ENCODE results near the gene SPATS2.
"Not testable (repeated sequence)": the region's sequence is repeated elsewhere in the genome, so short reads cannot be mapped to it uniquely, and the experiment has no call there.

SPATS2 gene

GRCh38 chr12:49512546-49512945, 145.3 kb downstream of the SPATS2 start:
- no peak for DNase-seq (ENCODE audit: low read depth in 2 of 2)

- DNase-seq (ENCODE audit: low read depth in 2 of 2) = no peak
Observed at GRCh38 chr12:49515266-49515665, 148.0 kb downstream of the SPATS2 start.

- no peak for DNase-seq (ENCODE audit: low read depth in 2 of 2)
Observed at GRCh38 chr12:49518914-49519573, 151.8 kb downstream of the SPATS2 start.

DNA sequence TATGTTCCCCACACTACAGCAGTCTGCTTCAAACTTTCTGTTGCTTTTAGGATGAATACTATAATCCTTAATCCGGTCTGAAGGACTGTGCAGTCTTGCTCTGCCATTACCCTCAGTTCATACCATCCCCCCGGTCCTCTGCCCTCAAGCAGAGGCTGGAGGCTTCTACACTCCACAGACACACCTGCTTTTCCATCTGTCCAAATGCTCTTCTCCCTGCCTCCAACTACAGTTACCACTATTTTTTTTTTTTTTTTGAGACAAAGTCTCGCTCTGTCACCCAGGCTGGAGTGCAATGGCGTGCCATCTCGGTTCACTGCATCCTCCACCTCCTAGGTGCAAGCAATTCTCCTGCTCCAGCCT, 152.3 kb downstream of the SPATS2 start:
- DNase-seq (ENCODE audit: low read depth in 2 of 2) = no peak

DNA sequence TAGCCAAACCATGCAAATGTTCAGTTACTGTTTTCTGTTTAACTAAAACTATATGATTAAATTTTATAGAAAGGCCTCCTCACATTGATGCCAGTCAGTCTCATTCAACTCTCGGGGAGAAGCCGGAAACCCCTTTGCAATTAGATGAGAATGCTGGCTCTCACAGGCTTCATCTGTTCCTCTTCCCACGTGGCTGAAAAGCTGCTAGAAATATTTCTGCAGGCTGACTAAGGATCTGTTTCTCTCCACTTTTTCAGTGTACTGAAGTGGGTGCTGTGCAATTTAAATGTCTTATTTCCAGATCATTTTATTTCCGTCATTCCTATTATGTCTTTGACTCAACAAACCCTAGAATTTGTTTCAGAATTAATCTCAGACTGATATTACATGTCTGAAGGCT, 154.1 kb downstream of the SPATS2 start:
- DNase-seq (ENCODE audit: low read depth in 2 of 2) = no peak

DNA sequence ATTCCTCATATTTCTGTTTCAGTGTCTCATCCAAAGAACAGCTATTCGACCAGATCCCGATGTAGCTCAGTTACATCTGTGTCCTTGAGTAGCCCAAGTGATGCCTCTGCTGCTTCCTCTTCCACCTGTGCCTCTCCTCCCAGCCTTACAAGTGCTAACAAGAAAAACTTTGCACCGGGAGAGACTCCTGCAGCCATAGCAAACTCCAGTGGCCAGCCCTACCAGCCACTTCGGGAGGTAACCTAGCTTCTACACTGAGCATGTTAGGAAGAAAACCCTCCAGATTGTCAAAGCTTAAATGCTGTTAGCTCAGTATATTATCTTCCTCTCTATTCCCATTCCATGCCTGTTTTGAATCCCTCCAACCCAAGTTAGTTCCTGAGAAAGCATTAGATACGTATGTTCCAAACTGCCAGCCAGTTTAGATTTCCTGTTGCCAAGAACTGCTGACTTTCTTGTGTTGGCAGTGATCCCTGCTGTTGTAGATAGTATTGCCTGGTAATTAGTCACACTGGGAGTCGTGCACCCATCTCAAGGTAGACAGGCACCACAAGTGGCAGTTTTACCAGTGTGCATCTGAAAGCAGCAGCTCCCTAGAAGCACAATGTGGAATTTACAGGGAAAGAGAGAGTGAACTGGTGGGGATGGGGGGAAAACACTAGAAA, 157.5 kb downstream of the SPATS2 start:
- no peak for DNase-seq (ENCODE audit: low read depth in 2 of 2)

- no peak for DNase-seq (ENCODE audit: low read depth in 2 of 2)
Observed at GRCh38 chr12:49525942-49526341, 158.7 kb downstream of the SPATS2 start.

DNA sequence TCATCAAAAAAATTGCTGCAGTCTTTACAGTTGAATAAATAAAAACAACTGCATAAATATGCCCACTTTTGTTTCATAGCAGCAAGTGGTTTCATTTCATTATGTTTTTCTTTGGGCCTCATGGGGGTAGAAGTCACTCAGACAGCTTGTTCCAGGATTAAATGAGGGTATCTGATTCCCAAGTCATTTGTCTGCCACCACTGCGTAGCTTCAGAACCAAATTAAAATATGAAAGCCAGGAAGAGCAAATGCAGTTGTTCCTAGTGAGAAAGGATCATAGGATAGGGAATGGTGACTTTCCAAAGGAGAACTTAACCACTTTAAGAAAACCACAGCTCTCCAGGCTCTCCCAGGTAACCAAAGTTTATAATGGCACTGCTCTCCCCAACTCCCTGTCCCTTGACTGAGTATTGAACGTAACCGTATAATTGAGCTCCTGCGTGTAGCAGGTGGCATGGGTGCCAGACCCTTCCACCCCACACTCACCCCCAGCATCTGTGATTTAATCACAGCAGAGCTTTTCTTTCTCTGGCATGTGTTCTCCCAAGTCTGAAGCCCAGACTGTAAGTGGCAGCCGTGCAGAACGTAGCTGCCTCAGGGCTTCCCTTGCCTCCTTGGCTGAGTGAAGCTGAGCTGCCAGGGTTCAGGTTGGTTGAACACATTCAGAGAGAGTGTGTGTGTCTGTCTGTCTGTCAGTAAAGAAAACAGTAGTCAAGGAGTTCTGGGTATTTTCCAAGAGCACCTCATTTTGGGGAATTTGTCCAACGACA, 160.3 kb downstream of the SPATS2 start:
- DNase-seq (ENCODE audit: low read depth in 2 of 2) = no peak

- no peak for DNase-seq (ENCODE audit: low read depth in 2 of 2)
Observed at GRCh38 chr12:49529414-49529813, 162.2 kb downstream of the SPATS2 start.

DNA sequence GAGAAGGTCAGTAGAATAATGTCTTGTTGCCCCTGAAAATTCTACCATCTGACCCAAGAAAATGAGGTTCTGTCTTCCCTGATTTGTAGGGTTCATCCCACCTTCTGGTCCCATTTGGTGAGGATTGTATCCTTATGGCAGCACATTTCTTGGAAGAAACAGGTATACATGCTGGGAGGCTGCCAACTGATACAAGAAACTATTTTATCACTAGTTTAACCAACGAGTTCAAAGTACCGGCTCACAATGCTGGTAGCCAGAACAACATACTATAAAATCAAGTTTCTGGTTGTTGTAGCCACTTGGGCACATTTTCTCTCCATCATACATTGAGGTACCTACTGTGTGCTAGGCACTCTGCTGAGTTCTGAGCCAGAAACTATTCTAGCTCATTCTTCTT, 164.5 kb downstream of the SPATS2 start:
- no peak for DNase-seq (ENCODE audit: low read depth in 2 of 2)

GRCh38 chr12:49533331-49533730, 166.1 kb downstream of the SPATS2 start:
- DNase-seq (ENCODE audit: low read depth in 2 of 2) = no peak

- DNase-seq (ENCODE audit: low read depth in 2 of 2) = not testable (repeated sequence)
Observed at GRCh38 chr12:49534122-49534521, 166.9 kb downstream of the SPATS2 start.

- no peak for DNase-seq (ENCODE audit: low read depth in 2 of 2)
Observed at GRCh38 chr12:49534731-49535278, 167.5 kb downstream of the SPATS2 start.

GRCh38 chr12:49535921-49536525, 168.8 kb downstream of the SPATS2 start:
- no peak for DNase-seq (ENCODE audit: low read depth in 2 of 2)

GRCh38 chr12:49536526-49537071, 169.3 kb downstream of the SPATS2 start:
- DNase-seq (ENCODE audit: low read depth in 2 of 2) = no peak

- no peak for DNase-seq (ENCODE audit: low read depth in 2 of 2)
Observed at GRCh38 chr12:49537231-49537751, 170.0 kb downstream of the SPATS2 start.

GRCh38 chr12:49537752-49538509, 170.7 kb downstream of the SPATS2 start:
- no peak for DNase-seq (ENCODE audit: low read depth in 2 of 2)

DNA sequence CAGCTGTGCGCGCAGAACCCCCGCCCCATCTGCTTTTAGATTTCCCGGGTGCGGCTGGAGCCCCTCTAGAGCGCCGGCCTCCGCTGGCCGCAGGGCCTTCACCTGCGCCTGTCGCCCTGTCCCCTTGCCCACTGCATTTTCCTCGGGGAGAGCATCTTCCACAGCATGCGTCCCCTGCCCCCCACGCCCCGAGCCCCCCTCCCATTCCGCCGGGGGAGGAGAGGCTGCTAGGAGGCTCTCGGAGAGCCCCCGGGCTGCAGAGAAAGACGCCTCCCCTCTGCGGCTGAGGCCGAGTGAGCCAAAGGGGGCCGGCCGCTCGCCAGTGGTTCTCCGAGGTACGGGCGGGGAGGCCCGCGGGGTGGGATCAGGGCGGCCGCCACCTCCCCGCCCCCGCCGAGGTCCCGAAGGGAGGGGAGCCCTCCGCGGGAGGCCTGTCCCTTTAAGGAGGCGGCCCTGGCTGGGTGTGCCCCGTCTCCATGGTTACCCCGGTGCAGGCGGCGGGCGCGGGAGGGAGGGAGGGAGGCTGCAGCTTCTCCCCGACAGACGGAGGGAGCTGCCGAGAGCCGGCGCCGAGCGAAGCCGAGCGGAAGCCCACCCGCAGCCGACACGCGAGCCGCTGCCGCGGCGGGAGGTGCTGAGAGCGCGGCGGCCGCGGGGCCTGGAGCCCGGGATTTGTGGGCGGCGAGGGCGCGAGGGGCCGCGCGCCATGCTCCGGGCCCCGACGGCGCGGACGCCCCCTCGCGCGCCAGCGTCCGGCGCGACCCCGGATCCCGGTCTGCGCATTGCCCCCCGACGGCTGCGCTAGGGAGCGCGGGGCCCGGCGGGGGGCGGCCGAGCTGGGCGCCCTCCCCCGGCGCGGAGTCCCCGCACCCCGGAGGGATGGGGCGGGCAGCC, 171.5 kb downstream of the SPATS2 start, which contains the start of gene KCNH3:
Gene KCNH3, plus strand, starts transcription at position 521 of the 894 bp plus-strand sequence. CDS start 387 bp downstream, outside the sequence.
- peak; percentile 52 to 83 for DNase-seq (ENCODE audit: low read depth in 2 of 2)

- DNase-seq (ENCODE audit: low read depth in 2 of 2) = no peak
Observed at GRCh38 chr12:49539406-49540228, 172.4 kb downstream of the SPATS2 start.
